T-helper 1 cell treated with Interleukin-12 subunit alpha and Interleukin-12 subunit beta and Interleukin-4 antibody, amounts not matched to agents 30 ng/mL and 1 ng/mL, for 36 hours (primary cell): ENCODE measurements around the gene GLUD1. TPM values are rescaled to one million over a fixed set of nuclear protein-coding genes. Genes with fewer than 3 reads are reported as not detected.
"Not testable (repeated sequence)": the region's sequence is repeated elsewhere in the genome, so short reads cannot be mapped to it uniquely, and the experiment has no call there.

Source experiments
- intact Hi-C: fragments of 100-400 bp; cut with micrococcal nuclease; formaldehyde crosslinking; loops from one replicate; pipeline ENCODE4 v1.15.1; 2024
- total RNA-seq: library from RNA; stranded (reverse); gene quantifications from 2 replicates; pipeline ENCODE4 v1.2.3, GENCODE V29; 2022

The GLUD1 gene
- 108 and 110 TPM in 2 replicates for total RNA-seq

DNA sequence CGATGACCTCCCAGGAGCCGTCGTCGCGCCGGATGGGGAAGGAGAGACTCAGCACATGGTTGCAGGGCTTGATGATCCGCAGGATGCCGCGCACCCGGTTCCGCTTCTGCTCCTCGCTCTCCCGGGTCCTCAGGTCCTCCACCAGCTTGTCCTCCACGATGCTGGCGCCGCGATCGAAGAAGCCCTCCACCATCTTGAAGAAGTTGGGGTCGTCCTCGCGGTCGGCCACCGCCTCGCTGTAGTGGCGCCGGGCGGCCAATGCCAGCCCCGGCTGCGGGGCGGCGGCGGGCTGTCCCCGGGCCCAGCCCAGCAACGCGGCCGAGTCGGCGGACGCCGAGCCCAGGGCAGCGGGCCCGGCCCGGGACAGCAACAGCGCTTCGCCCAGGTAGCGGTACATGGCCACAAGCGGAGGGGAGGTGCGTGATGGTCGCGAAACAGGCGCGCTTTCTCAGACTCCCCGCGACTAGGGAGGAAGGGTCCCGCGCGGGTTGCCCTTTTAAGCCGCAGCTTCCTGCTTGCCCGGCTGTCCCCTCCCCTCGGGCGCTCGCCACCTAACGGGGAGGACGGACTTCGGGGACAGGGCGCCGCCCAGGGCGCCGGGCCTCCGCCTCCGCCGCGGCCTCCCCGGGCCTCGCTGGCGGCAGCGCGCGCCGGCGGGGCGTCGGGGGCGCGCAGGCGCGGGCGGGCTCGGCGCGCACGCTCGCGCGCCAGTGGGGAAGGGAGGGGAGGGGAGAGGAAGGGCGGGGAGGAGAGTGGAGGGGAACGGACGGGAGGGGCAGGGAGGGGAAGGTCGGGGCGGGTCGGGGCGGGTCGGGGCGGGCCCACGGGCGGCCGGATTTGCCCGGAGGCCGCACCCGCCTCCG lies at the start of gene GLUD1, which contains the start of gene SHLD2:
GLUD1 (minus strand) TSS at position 471 of the 863 bp plus-strand sequence; CDS start at position 397, 74 bp downstream.
SHLD2 (plus strand) TSS at position 834 of the 863 bp plus-strand sequence. CDS start 56,149 bp downstream, outside the sequence.
- intact Hi-C loops = loop anchor here (1.0 to 10.0 kb wide), 11 partner anchors 110 to 768 kb away; partner anchors contain the start of genes ATAD1, KLLN, MINPP1 and PTEN

DNA sequence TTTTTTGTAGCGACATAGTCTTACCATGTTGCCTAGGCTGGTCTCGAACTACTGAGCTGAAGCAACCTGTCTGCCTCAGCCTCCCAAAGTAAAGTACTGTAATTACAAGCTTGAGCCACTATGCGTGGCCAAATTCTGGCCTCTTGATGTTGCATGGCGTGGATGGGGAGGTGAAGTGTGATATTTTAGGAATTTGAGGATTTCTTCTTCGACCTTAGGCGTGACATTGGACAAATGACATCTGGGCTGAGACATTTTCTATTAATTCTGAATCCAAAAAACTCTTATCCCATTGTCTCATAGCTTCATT lies 48.4 kb upstream of the GLUD1 start:
- intact Hi-C loops = not testable (repeated sequence)

DNA sequence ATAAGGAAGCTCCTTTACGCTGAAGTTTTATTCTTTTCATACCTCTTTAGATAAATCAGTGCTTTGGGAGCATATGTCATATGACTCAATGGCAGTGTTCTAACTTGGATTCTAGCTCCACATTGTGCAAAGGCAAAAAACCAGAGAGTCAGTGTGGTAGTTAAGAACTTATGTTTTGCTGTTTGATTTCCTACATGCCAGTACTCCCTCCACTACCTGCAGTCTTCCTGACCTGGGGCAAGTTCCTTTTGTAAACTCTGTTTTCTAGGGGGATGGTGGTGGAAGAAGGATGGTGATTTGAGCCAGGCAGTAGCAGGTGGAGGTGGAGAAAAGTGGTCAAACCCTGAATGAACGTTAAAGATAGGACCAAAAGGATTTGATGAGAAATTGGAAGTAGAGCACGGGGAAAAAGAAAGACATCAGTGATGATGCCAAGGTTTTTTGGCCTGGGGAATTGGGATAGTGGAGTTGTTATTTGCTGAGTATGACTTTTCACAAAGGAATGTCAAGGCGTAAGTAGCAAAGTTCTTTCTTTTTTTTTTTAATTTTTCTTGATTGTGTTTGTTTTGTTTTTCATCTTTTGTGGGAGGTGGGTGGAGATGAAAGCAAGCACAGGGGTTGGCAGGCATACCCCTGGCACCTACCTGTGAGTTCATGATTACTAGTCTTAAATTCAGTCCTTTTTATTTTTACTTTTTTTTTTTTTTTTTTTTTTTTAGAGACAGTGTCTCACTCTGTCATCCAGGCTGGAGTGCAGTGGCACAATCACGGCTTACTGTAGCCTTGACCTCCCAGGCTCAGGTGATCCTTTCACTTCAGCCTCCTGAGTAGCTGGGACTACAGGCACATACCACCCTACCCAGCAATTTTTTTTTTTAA lies 47.8 kb upstream of the GLUD1 start:
- intact Hi-C loops = not testable (repeated sequence)

- intact Hi-C loops = not testable (repeated sequence)
Measured at GRCh38 chr10:87137478-87137877, 42.8 kb upstream of the GLUD1 start.

DNA sequence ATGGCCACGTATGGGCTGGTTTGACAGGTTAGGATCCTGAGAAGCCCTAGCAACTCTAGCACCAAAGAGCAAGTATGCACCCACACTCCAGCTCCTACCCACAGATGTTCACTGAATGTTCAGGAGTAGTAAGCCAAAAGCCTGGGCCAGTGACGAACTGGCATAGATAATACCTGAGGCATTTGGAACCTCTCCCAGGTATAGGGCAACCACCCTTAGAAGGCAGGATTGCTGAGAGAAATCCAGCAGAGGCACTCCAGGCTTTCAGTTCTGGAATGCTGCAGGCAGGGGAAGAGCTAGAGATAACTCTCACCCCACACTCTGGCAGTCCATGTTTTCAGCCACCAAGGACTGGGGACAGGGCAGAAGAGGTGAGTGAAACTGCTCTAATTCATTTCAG lies 39.8 kb upstream of the GLUD1 start:
- intact Hi-C loops = not testable (repeated sequence)

DNA sequence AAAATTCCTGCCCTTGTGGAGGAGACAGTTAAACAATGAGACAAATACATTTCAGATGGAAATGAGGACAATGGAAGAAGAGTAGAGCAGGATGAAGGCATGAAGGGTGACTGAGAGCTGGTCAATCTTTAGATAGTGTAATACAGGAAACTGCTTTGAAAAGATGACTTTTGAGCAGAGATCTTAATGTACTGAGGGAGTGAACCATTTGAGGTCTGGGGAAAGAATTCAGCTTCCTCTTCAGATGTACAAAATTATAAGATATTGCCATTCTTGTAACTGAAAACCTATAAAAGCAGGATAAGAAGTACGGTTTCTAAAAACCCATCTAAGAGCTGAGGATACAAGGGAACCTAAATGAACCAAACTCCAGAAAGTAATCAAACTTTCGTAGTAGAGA lies 39.3 kb upstream of the GLUD1 start:
- intact Hi-C loops = not testable (repeated sequence)

GRCh38 chr10:87132176-87132575 lies 37.5 kb upstream of the GLUD1 start:
- intact Hi-C loops = not testable (repeated sequence)

- intact Hi-C loops = not testable (repeated sequence)
Measured at GRCh38 chr10:87127607-87128156, 33.0 kb upstream of the GLUD1 start.

DNA sequence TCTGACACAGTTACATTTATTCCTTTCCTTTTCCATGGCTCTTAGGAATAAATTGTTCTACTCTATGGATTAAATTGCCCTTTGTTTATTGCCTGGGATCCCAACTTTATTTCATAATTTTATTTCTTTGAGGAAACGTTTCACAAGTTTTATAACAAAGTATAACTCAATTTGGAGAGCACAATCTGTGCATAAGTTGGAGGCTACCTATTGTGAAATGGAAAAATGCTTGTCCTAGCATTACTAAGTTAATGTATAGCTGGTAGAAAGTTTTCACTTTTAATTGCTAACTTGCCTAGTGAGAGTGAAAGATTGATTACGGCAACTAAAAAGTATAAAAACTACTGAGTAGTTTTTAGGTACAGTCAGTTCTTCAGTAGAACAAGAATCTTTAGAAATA lies 32.4 kb upstream of the GLUD1 start:
- intact Hi-C loops = not testable (repeated sequence)

GRCh38 chr10:87123351-87123750 lies 28.7 kb upstream of the GLUD1 start:
- intact Hi-C loops = not testable (repeated sequence)

- intact Hi-C loops = not testable (repeated sequence)
Measured at GRCh38 chr10:87119029-87119428, 24.4 kb upstream of the GLUD1 start.

DNA sequence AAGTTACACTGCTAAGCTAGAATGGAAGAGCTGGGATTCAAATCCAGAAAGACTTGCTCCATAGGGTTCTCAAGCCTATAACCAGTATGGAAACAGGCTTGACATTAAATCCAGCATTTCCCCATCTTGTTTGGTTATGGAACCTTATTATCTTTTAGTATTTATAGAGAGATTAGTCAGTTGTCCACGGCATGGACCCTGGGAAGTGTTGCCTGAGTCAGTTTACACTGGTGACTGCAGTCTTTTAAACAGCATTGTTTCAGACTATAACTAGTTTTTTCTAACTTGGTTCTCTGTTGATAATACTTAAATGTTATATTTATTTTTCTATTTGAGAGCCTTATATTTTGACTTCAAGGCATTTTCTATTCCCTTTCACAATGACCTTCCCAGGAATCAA lies 23.5 kb upstream of the GLUD1 start:
- intact Hi-C loops = not testable (repeated sequence)

DNA sequence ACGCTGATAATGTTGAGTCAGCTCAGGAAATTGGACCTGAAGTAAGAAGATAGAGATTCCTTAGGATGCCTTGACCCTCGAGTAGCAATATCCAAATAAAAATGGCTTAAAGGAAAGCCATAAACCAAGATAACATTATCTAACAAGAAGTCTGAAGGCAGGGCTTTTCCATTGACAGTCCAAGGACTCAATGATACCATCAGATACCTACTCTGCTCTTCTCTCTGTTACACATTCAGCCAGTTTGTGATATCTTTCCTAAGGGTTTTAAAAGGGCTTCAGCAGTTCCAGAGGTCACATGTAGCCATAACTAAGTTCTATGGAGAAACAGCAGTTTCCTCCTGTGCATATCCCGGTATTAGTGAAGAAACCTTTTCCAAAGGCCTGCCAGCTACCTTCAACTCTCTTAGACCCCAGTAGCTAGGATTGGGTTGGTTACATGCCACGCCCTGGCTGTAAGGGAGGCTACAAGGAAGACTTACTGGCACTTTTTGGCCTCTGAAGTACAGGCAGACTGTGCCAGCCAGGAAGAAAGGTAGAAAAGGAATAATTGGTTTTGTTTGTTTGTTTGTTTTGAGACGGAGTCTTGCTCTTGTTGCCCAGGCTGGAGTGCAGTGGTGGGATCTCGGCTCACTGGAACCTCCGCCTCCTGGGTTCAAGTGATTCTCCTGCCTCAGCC lies 10.9 kb upstream of the GLUD1 start:
- intact Hi-C loops = no loop called here

GRCh38 chr10:87104727-87105126 lies 10.1 kb upstream of the GLUD1 start:
- intact Hi-C loops = not testable (repeated sequence)

DNA sequence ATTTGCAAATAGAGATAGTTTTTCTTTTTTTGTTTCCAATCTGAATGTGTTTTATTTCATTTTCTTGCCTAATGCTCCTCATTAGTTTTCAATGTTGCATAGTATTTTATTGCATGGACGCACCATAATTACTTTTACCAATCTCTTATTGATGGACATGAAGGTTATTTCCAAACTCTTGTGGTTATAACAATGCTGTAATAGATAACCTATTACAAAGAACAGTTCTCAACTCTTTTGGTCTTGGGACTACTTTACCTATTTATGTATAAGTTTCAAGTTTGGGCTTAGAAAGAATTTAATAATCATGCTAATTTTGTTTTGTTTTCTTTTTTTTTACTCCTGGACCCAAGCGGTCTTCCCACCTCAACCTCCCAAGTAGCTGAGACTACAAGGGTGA lies 7.4 kb upstream of the GLUD1 start:
- intact Hi-C loops = no loop called here

DNA sequence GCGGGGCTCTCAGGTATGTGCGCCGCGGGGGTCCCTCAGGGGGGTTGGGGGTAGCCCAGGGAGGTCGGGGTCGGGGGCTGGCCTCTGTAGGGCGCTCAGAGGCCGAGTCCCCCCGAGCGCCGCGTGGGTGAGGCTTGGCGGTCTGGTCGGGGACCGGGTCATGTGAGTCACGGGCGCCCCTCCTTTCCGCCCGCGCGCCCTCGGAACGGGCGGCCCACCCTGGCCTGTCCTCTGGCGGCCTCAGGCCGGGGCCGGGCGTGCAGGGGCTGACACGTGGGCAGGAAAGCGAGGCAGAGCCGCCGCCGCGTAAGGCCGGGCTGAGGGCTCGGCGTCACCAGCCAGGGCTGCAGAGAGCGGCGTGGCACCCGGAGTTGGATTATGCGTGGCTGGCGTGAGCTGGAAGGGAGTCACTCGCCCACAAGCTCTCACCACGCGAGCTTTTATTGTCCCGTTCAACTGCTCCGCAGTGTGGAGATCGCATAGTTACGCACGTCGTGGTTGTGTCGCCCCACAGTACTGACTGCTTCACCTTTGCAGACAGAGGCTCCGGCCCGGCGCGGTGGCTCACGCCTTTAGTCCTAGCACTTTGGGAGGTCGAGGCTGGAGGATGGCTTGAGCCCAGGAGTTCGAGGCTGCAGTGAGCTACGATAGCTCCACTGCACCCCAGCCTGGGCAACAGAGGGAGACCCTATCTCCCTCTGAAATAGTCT lies 748 bp upstream of the GLUD1 start:
- intact Hi-C loops = loop anchor here (1.0 to 10.0 kb wide), 10 partner anchors 109 to 767 kb away; partner anchors contain the start of genes ATAD1, KLLN, MINPP1 and PTEN

- intact Hi-C loops = loop anchor here (1.0 to 10.0 kb wide), 7 partner anchors 10 to 769 kb away; partner anchors contain the start of genes KLLN, PTEN and WAPL
Measured at GRCh38 chr10:87093632-87094372, 841 bp downstream of the GLUD1 start.

DNA sequence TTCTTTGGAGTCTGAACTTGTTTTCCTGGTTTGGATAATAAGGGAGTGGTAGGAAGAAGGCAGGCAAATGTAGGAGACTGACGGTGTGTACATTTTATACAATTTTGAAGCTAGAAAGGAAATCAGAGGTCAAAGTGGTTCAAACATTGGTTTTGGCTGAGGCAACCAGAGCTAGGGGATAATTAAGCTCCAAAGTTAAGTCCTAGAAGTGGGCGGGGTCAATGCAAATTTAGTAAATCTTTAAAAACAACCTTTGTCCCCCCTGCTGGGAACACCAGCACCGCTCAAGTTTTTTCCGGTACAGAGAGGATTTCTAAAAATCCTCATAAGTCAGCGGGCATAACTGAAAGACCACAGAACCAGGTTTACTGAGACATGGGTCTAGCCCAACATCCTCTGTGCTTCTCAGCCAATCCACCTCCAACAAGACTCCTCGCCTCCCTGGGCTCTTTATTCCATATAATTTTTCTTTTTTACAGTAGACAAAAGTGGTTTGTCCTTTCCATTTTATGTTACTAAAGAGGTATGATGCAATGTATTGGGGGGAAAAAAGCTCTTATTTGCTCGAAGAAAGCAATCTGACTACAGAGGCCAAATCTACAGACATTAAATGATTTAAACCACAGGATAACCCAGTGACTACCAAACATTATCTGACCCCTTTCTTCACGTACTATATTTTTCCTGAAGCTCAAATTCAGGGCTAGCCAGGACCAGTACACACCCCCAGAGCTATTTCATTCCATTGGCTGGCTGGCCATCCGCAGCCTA lies 1.6 kb downstream of the GLUD1 start:
- intact Hi-C loops = loop anchor here (1.0 to 10.0 kb wide), 4 partner anchors 9 to 688 kb away; no protein-coding TSS in a partner anchor
